ENCODE measurements around the gene SEZ6L.

The SEZ6L gene

GRCh38 chr22:26169315-26170111, at the start of gene SEZ6L:
Gene SEZ6L, plus strand, starts transcription at chr22:26169462. Its CDS starts 208 bp downstream, at chr22:26169670.
- DNase-seq: peak; percentile 47

GRCh38 chr22:26122920-26123468, 46.3 kb upstream of the SEZ6L start:
- DNase-seq: no peak

GRCh38 chr22:26124991-26125725, 44.1 kb upstream of the SEZ6L start:
- DNase-seq: peak; percentile 72

GRCh38 chr22:26127126-26127525, 42.1 kb upstream of the SEZ6L start:
- no peak for DNase-seq

GRCh38 chr22:26127556-26127955, 41.7 kb upstream of the SEZ6L start:
- DNase-seq: no peak

GRCh38 chr22:26131589-26132154, 37.6 kb upstream of the SEZ6L start:
- DNase-seq: no peak

GRCh38 chr22:26134654-26135330, 34.5 kb upstream of the SEZ6L start:
- DNase-seq: no peak

GRCh38 chr22:26135806-26136205, 33.5 kb upstream of the SEZ6L start:
- no peak for DNase-seq

GRCh38 chr22:26139310-26139709, 30.0 kb upstream of the SEZ6L start:
- DNase-seq: peak; percentile 84

GRCh38 chr22:26141831-26142230, 27.4 kb upstream of the SEZ6L start:
- DNase-seq: no peak

- DNase-seq: no peak
These were observed 25.4 kb upstream of the SEZ6L start for GRCh38 chr22:26143806-26144325.

- DNase-seq: no peak
These were observed 9.4 kb upstream of the SEZ6L start for GRCh38 chr22:26159886-26160285.

- DNase-seq: no peak
These were observed 7.5 kb upstream of the SEZ6L start for GRCh38 chr22:26161746-26162145.

GRCh38 chr22:26162926-26163325, 6.3 kb upstream of the SEZ6L start:
- DNase-seq: no peak

- DNase-seq: no peak
These were observed 5.1 kb upstream of the SEZ6L start for GRCh38 chr22:26164174-26164573.

GRCh38 chr22:26168330-26168851, 871 bp upstream of the SEZ6L start:
- DNase-seq: no peak

GRCh38 chr22:26168939-26169314, 335 bp upstream of the SEZ6L start:
- DNase-seq: no peak

- peak; percentile 28 for DNase-seq
These were observed 840 bp downstream of the SEZ6L start for GRCh38 chr22:26170112-26170492.

GRCh38 chr22:26170795-26171580, 1.7 kb downstream of the SEZ6L start:
- DNase-seq: no peak

- peak; percentile 41 for DNase-seq
These were observed 3.2 kb downstream of the SEZ6L start for GRCh38 chr22:26172389-26172990.

- DNase-seq: no peak
These were observed 5.0 kb downstream of the SEZ6L start for GRCh38 chr22:26174280-26174679.
